GM12878 (cell line): ENCODE results near the gene ATXN7L1. TPM values are rescaled to one million over a fixed set of nuclear protein-coding genes. Genes with fewer than 3 reads are reported as not detected.

ENCODE experiments used
- ATAC-seq: fragments of 200-7000 bp; cut with Tn5 transposase; 3 replicates; pipeline ENCODE4 v1.9.1; 2020; ENCODE audit warnings: mild to moderate bottlenecking, moderate library complexity
- BruUV-seq: library from RNA; stranded (reverse); fragments of 400-500 nt; replicated peaks from 2 replicates; lab custom pipeline; 2021; lab: Mats Ljungman, UMichigan
- CTCF ChIA-PET: fragments of 300-600 bp; sonication (Branson Sonifier 250); formaldehyde crosslinking; extraction: SDS; loops from one replicate; lab custom pipeline; 2021; ENCODE audit warnings: inconsistent platforms; lab: Yijun Ruan, JAX
- POLR2A ChIA-PET: fragments of 350-600 bp; formaldehyde crosslinking; extraction: SDS; loops from one replicate; lab custom pipeline; 2021; ENCODE audit warnings: inconsistent platforms; lab: Charles Lee
- RAD21 ChIA-PET: fragments of 300-600 bp; sonication (Branson Sonifier 250); formaldehyde crosslinking; loops from one replicate; lab custom pipeline; 2023; ENCODE audit warnings: antibody characterized with exemption; ENCODE audit not compliant: unreplicated experiment; lab: Charles Lee
- SMC1A ChIA-PET: fragments of 300-600 bp; sonication (Branson Sonifier 250); formaldehyde crosslinking; loops from one replicate; lab custom pipeline; 2023; ENCODE audit not compliant: unreplicated experiment, uncharacterized antibody; lab: Charles Lee
- DNase-seq: peaks from one replicate; pipeline ENCODE4 v3.0.0-alpha.2; 2011; ENCODE audit warnings: low read depth, low spot score
- FAIRE-seq: peaks from 3 replicates; lab custom pipeline; 2011; peaks lifted over from hg19 to GRCh38; lab: Jason Lieb, UNC
- H2AFZ ChIP-seq: 2 replicates; pipeline ENCODE4 v1.6.0; 2011; ENCODE audit warnings: low read depth, low read length, control low read depth; ENCODE audit not compliant: control insufficient read depth
- H3K27ac ChIP-seq: 2 replicates; pipeline ENCODE4 v1.5.1; 2011; ENCODE audit warnings: control low read depth; ENCODE audit not compliant: control insufficient read depth, insufficient read depth
- H3K27me3 ChIP-seq, 2 experiments: replicated peaks in 1 of 2; 2 replicates each; pipeline versions ENCODE4 v1.6.0 to v1.6.1; 2011; ENCODE audit warnings: low read length in 1 of 2; ENCODE audit not compliant: control insufficient read depth in 2 of 2, insufficient read depth in 2 of 2
- H3K36me3 ChIP-seq, 2 experiments: 2 replicates each; pipeline ENCODE4 v1.5.1; 2011; ENCODE audit warnings: low read length in 1 of 2; ENCODE audit not compliant: control insufficient read depth in 2 of 2, insufficient read depth in 2 of 2
- H3K4me1 ChIP-seq: 2 replicates; pipeline ENCODE4 v1.6.1; 2011; ENCODE audit warnings: mild to moderate bottlenecking, low read length, moderate library complexity, mixed read lengths; ENCODE audit not compliant: control insufficient read depth, insufficient read depth
- H3K4me2 ChIP-seq: 2 replicates; pipeline ENCODE4 v1.6.0; 2011; ENCODE audit warnings: control low read depth; ENCODE audit not compliant: control insufficient read depth, insufficient read depth
- H3K4me3 ChIP-seq: fragments of 200-600 bp; sonication (generic); 2 replicates; pipeline ENCODE4 v1.5.1; 2016
- H3K79me2 ChIP-seq: 2 replicates; pipeline ENCODE4 v1.6.0; 2011; ENCODE audit warnings: low read length; ENCODE audit not compliant: control insufficient read depth, insufficient read depth
- H3K9ac ChIP-seq: 2 replicates; pipeline ENCODE4 v1.8.0; 2011; ENCODE audit warnings: low read length, control low read depth, mixed read lengths; ENCODE audit not compliant: control insufficient read depth, insufficient read depth
- H3K9me3 ChIP-seq: replicated peaks from 3 replicates; pipeline ENCODE4 v1.5.1; 2011; ENCODE audit warnings: mild to moderate bottlenecking, low read length; ENCODE audit not compliant: control insufficient read depth, insufficient read depth
- H4K20me1 ChIP-seq: 2 replicates; pipeline ENCODE4 v1.6.0; 2011; ENCODE audit not compliant: control insufficient read depth, insufficient read depth
- BACH1 ChIP-seq: fragments of 450-650 bp; IDR thresholded peaks from 2 replicates; pipeline ENCODE4 v1.6.1; 2017; ENCODE audit warnings: mild to moderate bottlenecking, borderline replicate concordance
- CEBPB ChIP-seq, 2 experiments: fragments of 150-350 bp in 1 of 2; IDR thresholded peaks; 2 replicates each; pipeline ENCODE4 v1.6.1; 2012 to 2014; ENCODE audit warnings: low read depth in 2 of 2, low read length in 2 of 2, borderline replicate concordance in 1 of 2, inconsistent platforms in 1 of 2
- CHD1 ChIP-seq: IDR thresholded peaks from 2 replicates; pipeline ENCODE4 v1.6.1; 2012; ENCODE audit warnings: low read depth, low read length, improper control_type of control experiment
- ETV6 ChIP-seq, 2 experiments: fragments of 450-650 bp in 1 of 2; IDR thresholded peaks in 1 of 2; conservative IDR thresholded peaks in 1 of 2; 2 replicates each; pipeline ENCODE4 v1.6.1; 2014; ENCODE audit warnings: antibody characterized with exemption in 1 of 2, borderline replicate concordance in 1 of 2, low read depth in 1 of 2, mild to moderate bottlenecking in 1 of 2, moderate library complexity in 1 of 2
- GATAD2B ChIP-seq: fragments of 450-650 bp; conservative IDR thresholded peaks from 2 replicates; pipeline ENCODE4 v1.6.1; 2017; ENCODE audit warnings: low read depth, mild to moderate bottlenecking, moderate library complexity
- HSF1 ChIP-seq: fragments of 150-350 bp; IDR thresholded peaks from 2 replicates; pipeline ENCODE4 v1.6.1; 2014; ENCODE audit warnings: mild to moderate bottlenecking, low read depth, low read length
- LARP7 ChIP-seq: fragments of 450-650 bp; IDR thresholded peaks from 2 replicates; pipeline ENCODE4 v1.6.1; 2017; ENCODE audit warnings: mild to moderate bottlenecking
- NFYB ChIP-seq: IDR thresholded peaks from 2 replicates; pipeline ENCODE4 v1.6.1; 2011; ENCODE audit warnings: low read depth, mild to moderate bottlenecking, low read length, improper control_type of control experiment, moderate library complexity; ENCODE audit not compliant: insufficient read depth
- NR2F1 ChIP-seq: fragments of 450-650 bp; conservative IDR thresholded peaks from 2 replicates; pipeline ENCODE4 v1.6.1; 2017; ENCODE audit warnings: mild to moderate bottlenecking
- PML ChIP-seq: IDR thresholded peaks from 2 replicates; pipeline ENCODE4 v1.6.1; 2012; ENCODE audit warnings: low read length, inconsistent platforms
- RAD51 ChIP-seq: fragments of 450-650 bp; IDR thresholded peaks from 2 replicates; pipeline ENCODE4 v1.6.1; 2016; ENCODE audit warnings: moderate library complexity, mild to moderate bottlenecking, inconsistent platforms
- SPI1 ChIP-seq: IDR thresholded peaks from 2 replicates; pipeline ENCODE4 v1.6.1; 2011; ENCODE audit warnings: low read depth, mild to moderate bottlenecking, low read length, moderate library complexity, borderline replicate concordance; ENCODE audit not compliant: insufficient read depth
- SUPT20H ChIP-seq: IDR thresholded peaks from 2 replicates; pipeline ENCODE4 v1.6.1; 2011; ENCODE audit warnings: low read depth, mild to moderate bottlenecking, low read length, moderate library complexity, borderline replicate concordance; ENCODE audit not compliant: control insufficient read depth
- TAF1 ChIP-seq: IDR thresholded peaks from 2 replicates; pipeline ENCODE4 v1.6.1; 2011; ENCODE audit warnings: mild to moderate bottlenecking, low read depth, low read length, borderline replicate concordance
- USF1 ChIP-seq: IDR thresholded peaks from 2 replicates; pipeline ENCODE4 v1.6.1; 2011; ENCODE audit warnings: borderline replicate concordance, low read depth, mild to moderate bottlenecking, moderate library complexity, mixed read lengths, low read length; ENCODE audit not compliant: insufficient read depth; ENCODE audit errors: extremely low read length
- WGBS: methylation state at CpG from one replicate; pipeline ENCODE4 v1.1.6; 2016; ENCODE audit warnings: low lambda C conversion rate; ENCODE audit not compliant: insufficient replicate concordance, insufficient coverage; ENCODE audit errors: missing lambda C conversion rate; 5-methylcytosine and 5-hydroxymethylcytosine counted together
- in situ Hi-C: fragments of 300-500 bp; cut with MboI; formaldehyde crosslinking; loops from 9 replicates; pipeline ENCODE4 v1.14.3; 2018; ENCODE audit warnings: mixed read lengths
- intact Hi-C: fragments of 100-400 bp; cut with micrococcal nuclease; formaldehyde crosslinking; loops from one replicate; pipeline ENCODE4 v1.14.2; 2022; ENCODE audit not compliant: unreplicated experiment
- polyA plus RNA-seq, 11 experiments: library from polyadenylated mRNA; depleted of rRNA in 4 of 11; unstranded in 6 of 11; stranded (reverse) in 5 of 11; fragments of >200 nt; fragmentation: Nextera tagmentation in 4 of 11; fragmentation: Illumina TruSeq in 1 of 11; extraction: Ambion mirVana in 4 of 11; extraction: Trizol in 1 of 11; gene quantifications; 1 replicate in 1 of 11; 2 replicates in 10 of 11; pipeline versions ENCODE4 v1.2.1 to v1.2.3, GENCODE V29; 2011 to 2016; ENCODE audit warnings: inconsistent platforms in 2 of 11, missing spikeins in 2 of 11, low read depth in 1 of 11
- total RNA-seq, 4 experiments: library from RNA; depleted of rRNA in 3 of 4; stranded (reverse); fragments of >200 nt in 3 of 4; fragmentation: Illumina TruSeq in 1 of 4; extraction: Trizol in 1 of 4; gene quantifications; 2 replicates each; pipeline versions ENCODE4 v1.2.1 to v1.2.3, GENCODE V29; 2013 to 2021
- TF ChIP-seq, protein P1 (sequence below): fragments of 450-650 bp; IDR thresholded peaks from 2 replicates; pipeline ENCODE4 v1.6.1; 2014; ENCODE audit warnings: mild to moderate bottlenecking

ATXN7L1 gene
- total and polyA plus RNA-seq, 10 of the 15 experiments (the other 5 are each of a cell fraction or from before 2014, with no cell fraction given) = 0.40 to 2.9 (median 1.2) TPM

DNA sequence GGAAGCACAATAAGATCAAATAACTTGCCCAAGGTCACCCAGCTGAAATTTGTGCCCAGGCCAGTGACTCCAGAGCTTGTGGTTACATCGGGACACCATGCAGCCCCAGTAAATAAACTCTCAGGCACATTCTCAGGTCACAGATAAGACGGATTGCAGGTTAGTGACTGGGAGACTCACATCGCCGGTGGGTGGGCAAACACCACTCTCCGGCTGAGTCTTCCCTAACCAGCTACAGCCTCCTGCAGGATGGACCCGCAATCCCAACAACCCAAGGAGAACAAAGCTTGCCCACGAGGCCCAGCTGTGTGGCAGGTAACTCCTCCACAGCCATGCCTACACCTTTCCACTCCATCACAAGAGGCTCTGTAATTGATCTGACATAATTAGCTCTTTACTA, 213.4 kb downstream of the ATXN7L1 start:
- no TSS peak for BruUV-seq
- no peak for FAIRE-seq

More for the DNA sequence above, 213.4 kb downstream of the ATXN7L1 start:
- intact Hi-C loops (no loop called here), in situ Hi-C loops (no loop called here)
- Histone ChIP-seq H4K20me1 (no peaks in the 10 kb centered on the region), H3K27me3 (no peaks in the 10 kb centered on the region; a peak in 1 of 4 replicates), H3K79me2 (no peaks in the 10 kb centered on the region), H3K9ac (no peak overlapping the region), H3K4me1 (no peaks in the 10 kb centered on the region), H3K36me3 (no peaks in the 10 kb centered on the region), H3K27ac (no peak overlapping the region), H3K9me3 (no peaks in the 10 kb centered on the region), H3K4me2 (no peak overlapping the region), H2AFZ (no peak overlapping the region), H3K4me3 (no peak overlapping the region)
- ATAC-seq (no peak), DNase-seq (no peak)
- WGBS = 90% methylated on average over 7 of the region's 7 CpGs
- ChIA-PET SMC1A (interaction anchor here (0.9 to 1.4 kb wide), 4 partner anchors 9 to 102 kb away, joined by 3 read pairs; no protein-coding TSS in a partner anchor), CTCF (interaction anchor here (0.6 to 2.0 kb wide), 9 partner anchors 9 to 504 kb away, joined by 3 to 10 read pairs (median 3); no protein-coding TSS in a partner anchor), POLR2A (no interaction called here), RAD21 (interaction anchor here (1.2 kb wide), 1 partner anchor 11 kb away, joined by 3 read pairs; no protein-coding TSS in a partner anchor)
- no peak for TF ChIP-seq CHD1
- TF ChIP-seq CEBPB (IDR thresholded peaks at IDR 0.05; ENCODE audit: borderline replicate concordance in 1 of 2, low read depth in 2 of 2, low read length in 2 of 2) = no peak
- TF ChIP-seq RAD51 = no peak
- TF ChIP-seq, protein P1, sequence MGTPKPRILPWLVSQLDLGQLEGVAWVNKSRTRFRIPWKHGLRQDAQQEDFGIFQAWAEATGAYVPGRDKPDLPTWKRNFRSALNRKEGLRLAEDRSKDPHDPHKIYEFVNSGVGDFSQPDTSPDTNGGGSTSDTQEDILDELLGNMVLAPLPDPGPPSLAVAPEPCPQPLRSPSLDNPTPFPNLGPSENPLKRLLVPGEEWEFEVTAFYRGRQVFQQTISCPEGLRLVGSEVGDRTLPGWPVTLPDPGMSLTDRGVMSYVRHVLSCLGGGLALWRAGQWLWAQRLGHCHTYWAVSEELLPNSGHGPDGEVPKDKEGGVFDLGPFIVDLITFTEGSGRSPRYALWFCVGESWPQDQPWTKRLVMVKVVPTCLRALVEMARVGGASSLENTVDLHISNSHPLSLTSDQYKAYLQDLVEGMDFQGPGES = no peak
- no peak for TF ChIP-seq ETV6 (conservative IDR thresholded peaks at IDR 0.05 in 1 of 2, IDR thresholded peaks at IDR 0.05 in 1 of 2; ENCODE audit: borderline replicate concordance in 1 of 2, low read depth in 1 of 2)
- TF ChIP-seq PML = no peak
- no peak for TF ChIP-seq SPI1
- no peak for TF ChIP-seq NFYB
- no peak for TF ChIP-seq GATAD2B
- no peak for TF ChIP-seq USF1
- TF ChIP-seq LARP7 = no peak
- no peak for TF ChIP-seq SUPT20H
- no peak for TF ChIP-seq BACH1
- no peak for TF ChIP-seq TAF1
- TF ChIP-seq NR2F1 = no peak
- TF ChIP-seq HSF1 = no peak
